Measurements from ENCODE around the gene KCNJ5. TPM values are rescaled to one million over a fixed set of nuclear protein-coding genes. Genes with fewer than 3 reads are reported as not detected.

KCNJ5 gene
- total and polyA plus RNA-seq, 2 of the 4 experiments (the other 2 are of a cell fraction), result 0.07 to 0.18 TPM

- Histone ChIP-seq H2AFZ (replicated peaks; ENCODE audit: low read length, poor library complexity) (no peak within 1 kb of the TSS), H4K20me1 (ENCODE audit: insufficient read depth, low read length) (no peaks in the 10 kb centered on the region), H2BK20ac (ENCODE audit: low read depth, low read length) (no peak within 1 kb of the TSS), H3K14ac (replicated peaks; ENCODE audit: low read depth, low read length) (no peak within 1 kb of the TSS), H3K36me3 (ENCODE audit: control insufficient read depth, insufficient read depth, low read length) (no peaks in the 10 kb centered on the region), H3K18ac (ENCODE audit: low read depth, low read length) (no peak within 1 kb of the TSS), H4K5ac (ENCODE audit: low read depth, low read length) (no peak within 1 kb of the TSS), H3K9ac (ENCODE audit: low read depth, low read length) (no peak within 1 kb of the TSS), H3K9me1 (ENCODE audit: insufficient read depth, low read length) (no peaks in the 10 kb centered on the region), H3K9me3 (ENCODE audit: control insufficient read depth, insufficient read depth, low read length) (no peaks in the 10 kb centered on the region), H3K27me3 (ENCODE audit: control insufficient read depth, insufficient read depth, low read length) (peaks cover 30% of the 10 kb centered on the region), H2BK120ac (ENCODE audit: low read depth, low read length) (no peak within 1 kb of the TSS), H2AK9ac (replicated peaks; ENCODE audit: low read depth, low read length, poor library complexity) (no peak within 1 kb of the TSS), H3K23ac (ENCODE audit: low read depth, low read length) (no peak within 1 kb of the TSS), H2AK5ac (ENCODE audit: low read depth, low read length) (no peak within 1 kb of the TSS; the same call in 1 of the 2 replicates), H3K4me1 (ENCODE audit: control insufficient read depth, insufficient read depth, low read length) (no peaks in the 10 kb centered on the region; the same call in 1 of the 2 replicates), H3K56ac (ENCODE audit: extremely low read depth, insufficient read depth, low read length) (no peak within 1 kb of the TSS), H3K79me1 (ENCODE audit: low read depth in 1 of 2, low read length in 2 of 2) (no peaks in the 10 kb centered on the region), H3K4ac (ENCODE audit: low read depth, low read length) (no peak within 1 kb of the TSS), H3K4me2 (ENCODE audit: low read depth, low read length) (no peak within 1 kb of the TSS), H3K4me3 (ENCODE audit: insufficient read depth, low read depth, low read length) (no peak within 1 kb of the TSS), H2BK15ac (ENCODE audit: low read depth, low read length) (no peak within 1 kb of the TSS), H2BK5ac (ENCODE audit: low read depth, low read length, poor library complexity, severe bottlenecking) (no peak within 1 kb of the TSS), H3K27ac (ENCODE audit: insufficient read depth, low read length) (no peak within 1 kb of the TSS), H4K91ac (ENCODE audit: insufficient read depth, low read depth, low read length) (no peak within 1 kb of the TSS), H4K8ac (ENCODE audit: low read depth in 2 of 2, low read length in 2 of 2) (no peak within 1 kb of the TSS)
- TF ChIP-seq CHD1 (IDR thresholded peaks at IDR 0.05; ENCODE audit: low read depth, low read length) (no peak), BHLHE40 (IDR thresholded peaks at IDR 0.05; ENCODE audit: low read depth, low read length) (no peak), MAZ (IDR thresholded peaks at IDR 0.05; ENCODE audit: borderline replicate concordance, low read depth, low read length) (no peak), MAFK (IDR thresholded peaks at IDR 0.05; ENCODE audit: low read depth, low read length) (no peak), POLR2A (IDR thresholded peaks at IDR 0.05; ENCODE audit: low read depth, low read length) (no peak), USF2 (IDR thresholded peaks at IDR 0.05; ENCODE audit: low read depth, low read length) (no peak), RFX5 (IDR thresholded peaks at IDR 0.05; ENCODE audit: low read depth, low read length) (no peak), SMC3 (IDR thresholded peaks at IDR 0.05; ENCODE audit: low read depth, low read length) (no peak), FOS (IDR thresholded peaks at IDR 0.05; ENCODE audit: low read depth, low read length) (no peak), RAD21 (IDR thresholded peaks at IDR 0.05; ENCODE audit: low read length) (no peak), CEBPB (IDR thresholded peaks at IDR 0.05; ENCODE audit: low read depth, low read length) (no peak)
- DNase-seq, result no peak
- no TSS peak for BruUV-seq (replicated peaks)
- ChIA-PET POLR2A (ENCODE audit: unreplicated experiment) (no interaction called here), CTCF (interaction anchor here (1.1 to 1.9 kb wide), 3 partner anchors 14 to 770 kb away, joined by 5 to 6 read pairs (median 6); no protein-coding TSS in a partner anchor)
- ATAC-seq (ENCODE audit: low read depth), result no peak
- in situ Hi-C loops (cut with MboI; ENCODE audit: low sequenced_read_pairs), result no loop called here
- dilution Hi-C loops (cut with HindIII; ENCODE audit: low sequenced_read_pairs, unreplicated experiment), result no loop called here
- 70% methylated on average over 9 of the region's 21 CpGs; no CpG with 5 or more reads in 1 of the 2 experiments for WGBS, 2 experiments (ENCODE audit: extremely low coverage in 2 of 2, insufficient read length in 1 of 2)
- intact Hi-C loops (cut with micrococcal nuclease), result no loop called here
Measured at GRCh38 chr11:128942817-128943427, 51.8 kb downstream of the KCNJ5 start, which contains the start of gene TP53AIP1. TSS of gene TP53AIP1 (minus strand) at chr11:128942871. CDS start at chr11:128937818, 5,053 bp downstream.
